Ovary (tissue), 9 donors: ENCODE measurements around the gene MTAP. TPM values are rescaled to one million over a fixed set of nuclear protein-coding genes. Genes with fewer than 3 reads are reported as not detected.

Source experiments
- DNase-seq, 5 donors: peaks; one replicate each; pipeline ENCODE4 v3.0.0-alpha.2; 2019 to 2020
- H3K27ac ChIP-seq, 2 donors: fragments of 200-600 bp; one replicate each; pipeline versions ENCODE4 v1.5.1 to v1.8.0; 2019 to 2022
- H3K27me3 ChIP-seq: fragments of 200-600 bp; one replicate; pipeline ENCODE4 v1.8.0; 2022
- H3K36me3 ChIP-seq: fragments of 200-600 bp; sonication (generic); one replicate; pipeline ENCODE4 v1.5.1; 2019
- H3K4me1 ChIP-seq: one replicate; pipeline ENCODE4 v1.8.1; 2013; ENCODE audit warnings: mild to moderate bottlenecking, moderate library complexity; ENCODE audit not compliant: insufficient read depth
- H3K4me3 ChIP-seq: fragments of 200-600 bp; sonication (generic); one replicate; pipeline ENCODE4 v1.5.1; 2017
- H3K9me3 ChIP-seq, 2 donors: fragments of 200-600 bp in 1 of 2; sonication (generic) in 1 of 2; one replicate each; pipeline versions ENCODE4 v1.5.1 to v1.8.1; 2013 to 2019; ENCODE audit warnings: mild to moderate bottlenecking in 1 of 2, moderate library complexity in 1 of 2
- EP300 ChIP-seq: sonication (generic); formaldehyde crosslinking; IDR thresholded peaks from one replicate; pipeline ENCODE4 v1.6.1; 2017; ENCODE audit warnings: antibody characterized with exemption
- POLR2A ChIP-seq: fragments of 450-650 bp; IDR thresholded peaks from one replicate; pipeline ENCODE4 v1.6.1; 2017; ENCODE audit warnings: antibody characterized with exemption, mild to moderate bottlenecking, moderate library complexity
- WGBS, 3 donors: extraction: QIAGEN DNeasy Blood & Tissue Kit in 1 of 3; methylation state at CpG; one replicate each; pipeline versions ENCODE4 v1.1.5 to v1.1.7; 2013 to 2017; 5-methylcytosine and 5-hydroxymethylcytosine counted together
- intact Hi-C, 4 donors: fragments of 100-400 bp; cut with DNase I; formaldehyde crosslinking; loops; one replicate each; pipeline versions ENCODE4 v1.11.0 to v1.15.1; 2022 to 2023
- polyA plus RNA-seq, 2 donors: library from polyadenylated mRNA; stranded (reverse); fragments of 200-250 nt in 1 of 2; fragments of 350-450 nt in 1 of 2; fragmentation: Illumina TruSeq in 1 of 2; extraction: RNeasy Lipid Tissue Mini Kit (QIAGEN cat#74804) in 1 of 2; gene quantifications; one replicate each; pipeline ENCODE4 v1.2.3, GENCODE V29; 2013 to 2014
- total RNA-seq, 7 donors: library from RNA; depleted of rRNA in 2 of 7; stranded (reverse); fragments of >200 nt in 2 of 7; fragmentation: NEBNext Ultra II Directional in 3 of 7; extraction: Animal tissue kit (Norgen Biotek cat#: 25700) in 3 of 7; gene quantifications; one replicate each; pipeline versions ENCODE4 v1.1.0 to v1.2.4, GENCODE V29; 2016 to 2023
- TF ChIP-seq, protein P1 (sequence below), 3 donors: fragments of 450-650 bp in 2 of 3; fragments of 200-600 bp in 1 of 3; IDR thresholded peaks; one replicate each; pipeline versions ENCODE4 v1.5.1 to v1.8.0; 2016 to 2022; ENCODE audit warnings: antibody characterized with exemption in 3 of 3, mild to moderate bottlenecking in 1 of 3
- donor health status: DM: no; HTN: no; CAD: no; lungs with moderate emphysema.
- donor health status: DM: no; HTN: no; CAD: no.
- donor health status: Bipolar disorder and iron deficiency.
- donor health status: DM: yes; HTN: yes; CAD: no.
- donor health status: DM: no; HTN: no; CAD: no.
- donor health status: DM: yes; HTN: yes; CAD: no.

Gene MTAP
- total and polyA plus RNA-seq, 9 donors: 12.2 to 43.3 (median 34.0) TPM

GRCh38 chr9:21804791-21805190 is 2.4 kb downstream of the MTAP start:
- no peak for DNase-seq
- Histone ChIP-seq H3K36me3 (no peaks in the 10 kb centered on the region), H3K9me3 (no peaks in the 10 kb centered on the region), H3K4me3 (no peak overlapping the region), H3K27ac (no peak overlapping the region), H3K27me3 (no peaks in the 10 kb centered on the region), H3K4me1 (peaks cover 4% of the 10 kb centered on the region)
- intact Hi-C loops: no loop called here
- TF ChIP-seq, protein P1, sequence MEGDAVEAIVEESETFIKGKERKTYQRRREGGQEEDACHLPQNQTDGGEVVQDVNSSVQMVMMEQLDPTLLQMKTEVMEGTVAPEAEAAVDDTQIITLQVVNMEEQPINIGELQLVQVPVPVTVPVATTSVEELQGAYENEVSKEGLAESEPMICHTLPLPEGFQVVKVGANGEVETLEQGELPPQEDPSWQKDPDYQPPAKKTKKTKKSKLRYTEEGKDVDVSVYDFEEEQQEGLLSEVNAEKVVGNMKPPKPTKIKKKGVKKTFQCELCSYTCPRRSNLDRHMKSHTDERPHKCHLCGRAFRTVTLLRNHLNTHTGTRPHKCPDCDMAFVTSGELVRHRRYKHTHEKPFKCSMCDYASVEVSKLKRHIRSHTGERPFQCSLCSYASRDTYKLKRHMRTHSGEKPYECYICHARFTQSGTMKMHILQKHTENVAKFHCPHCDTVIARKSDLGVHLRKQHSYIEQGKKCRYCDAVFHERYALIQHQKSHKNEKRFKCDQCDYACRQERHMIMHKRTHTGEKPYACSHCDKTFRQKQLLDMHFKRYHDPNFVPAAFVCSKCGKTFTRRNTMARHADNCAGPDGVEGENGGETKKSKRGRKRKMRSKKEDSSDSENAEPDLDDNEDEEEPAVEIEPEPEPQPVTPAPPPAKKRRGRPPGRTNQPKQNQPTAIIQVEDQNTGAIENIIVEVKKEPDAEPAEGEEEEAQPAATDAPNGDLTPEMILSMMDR (IDR thresholded peaks at IDR 0.05): no peak
- TF ChIP-seq POLR2A (no peak), EP300 (no peak)

DNA sequence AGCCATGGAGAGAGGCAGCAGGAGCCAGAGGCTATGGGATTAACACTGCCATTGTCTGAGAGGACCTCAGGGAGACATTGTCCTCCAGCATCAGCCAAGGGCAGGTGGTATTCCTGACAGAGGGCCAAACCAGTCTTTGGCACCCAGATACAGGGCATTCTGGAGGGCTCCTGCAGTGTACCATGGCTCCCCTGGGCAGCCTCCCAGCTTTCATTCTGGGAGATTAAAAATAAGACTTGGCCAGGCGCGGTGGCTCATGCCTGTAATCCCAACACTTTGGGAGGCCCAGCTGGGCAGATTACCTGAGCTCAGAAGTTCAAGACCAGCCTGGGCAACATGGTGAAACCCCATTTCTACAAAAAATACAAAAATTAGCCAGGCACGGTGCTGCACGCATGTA is 4.2 kb downstream of the MTAP start:
- no peak overlapping the region for H3K4me3 ChIP-seq
- DNase-seq: no peak
- peaks cover 2% of the 10 kb centered on the region for H3K4me1 ChIP-seq
- no peaks in the 10 kb centered on the region for H3K36me3 ChIP-seq
- no peaks in the 10 kb centered on the region for H3K27me3 ChIP-seq
- intact Hi-C loops: no loop called here
- no peak overlapping the region for H3K27ac ChIP-seq
- 92 to 95% (median 94%) methylated on average over 4 of the region's 4 CpGs for WGBS, 3 donors
- TF ChIP-seq, protein P1 (IDR thresholded peaks at IDR 0.05): no peak
- TF ChIP-seq POLR2A (no peak), EP300 (no peak)
- no peaks in the 10 kb centered on the region for H3K9me3 ChIP-seq

DNA sequence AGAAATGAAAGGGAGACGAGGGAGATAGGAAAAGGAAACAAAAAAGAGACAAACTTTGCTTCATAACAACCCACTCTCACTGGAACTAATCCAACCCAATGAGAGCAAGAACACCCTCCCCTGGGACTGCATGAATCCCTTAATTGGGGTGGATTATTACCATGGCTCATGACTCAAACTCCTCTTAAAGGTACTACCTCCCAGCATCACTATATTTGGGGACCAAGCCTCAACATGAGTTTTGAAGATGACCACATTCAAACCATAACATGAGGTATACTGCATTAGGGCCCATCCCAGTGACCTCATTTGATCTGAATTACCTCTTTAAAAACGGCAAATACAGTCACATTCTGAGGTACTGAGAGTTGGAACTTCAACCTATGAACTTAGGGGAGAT is 8.0 kb downstream of the MTAP start:
- peaks cover 3% of the 10 kb centered on the region for H3K4me1 ChIP-seq
- no peak overlapping the region for H3K27ac ChIP-seq
- no peaks in the 10 kb centered on the region for H3K27me3 ChIP-seq
- H3K4me3 ChIP-seq: no peak overlapping the region
- no peaks in the 10 kb centered on the region for H3K9me3 ChIP-seq
- intact Hi-C loops: loop anchor here in 3 of 4 donors (5.0 to 10.0 kb wide), 2 partner anchors 417 to 424 kb away; no protein-coding TSS in a partner anchor
- TF ChIP-seq EP300: no peak
- TF ChIP-seq POLR2A: no peak
- TF ChIP-seq, protein P1 (IDR thresholded peaks at IDR 0.05): no peak
- WGBS, 3 donors: 33 to 36% (median 36%) methylated on average over 2 of the region's 2 CpGs
- no peaks in the 10 kb centered on the region for H3K36me3 ChIP-seq
- no peak for DNase-seq

DNA sequence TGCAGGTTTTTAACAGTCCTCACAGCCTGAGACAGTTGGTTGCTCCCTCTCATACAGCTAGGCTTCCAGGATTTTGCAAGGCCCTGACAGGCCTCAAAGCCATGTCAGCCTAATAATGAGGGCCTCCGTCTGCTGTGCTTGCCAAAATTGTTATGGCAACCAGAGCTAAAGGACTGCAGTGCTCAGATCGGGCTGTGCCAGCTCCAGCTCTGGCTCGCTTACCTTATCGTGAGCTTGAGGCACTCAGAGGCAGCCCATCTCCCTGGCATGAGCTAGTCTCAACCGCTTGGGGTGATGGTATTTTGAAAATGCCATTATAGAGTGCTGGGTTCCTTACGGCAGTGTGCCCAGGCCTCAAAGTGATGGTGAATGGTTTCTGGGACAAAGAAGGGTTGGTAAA is 8.4 kb downstream of the MTAP start:
- Histone ChIP-seq H3K27me3 (no peaks in the 10 kb centered on the region), H3K36me3 (no peaks in the 10 kb centered on the region), H3K27ac (no peak overlapping the region), H3K4me1 (peaks cover 3% of the 10 kb centered on the region), H3K4me3 (no peak overlapping the region), H3K9me3 (no peaks in the 10 kb centered on the region)
- no peak for DNase-seq
- intact Hi-C loops: loop anchor here in 3 of 4 donors (5.0 to 10.0 kb wide), 2 partner anchors 416 to 424 kb away; no protein-coding TSS in a partner anchor
- 80 to 85% (median 83%) methylated on average over 6 of the region's 6 CpGs for WGBS, 3 donors
- no peak for TF ChIP-seq POLR2A

DNA sequence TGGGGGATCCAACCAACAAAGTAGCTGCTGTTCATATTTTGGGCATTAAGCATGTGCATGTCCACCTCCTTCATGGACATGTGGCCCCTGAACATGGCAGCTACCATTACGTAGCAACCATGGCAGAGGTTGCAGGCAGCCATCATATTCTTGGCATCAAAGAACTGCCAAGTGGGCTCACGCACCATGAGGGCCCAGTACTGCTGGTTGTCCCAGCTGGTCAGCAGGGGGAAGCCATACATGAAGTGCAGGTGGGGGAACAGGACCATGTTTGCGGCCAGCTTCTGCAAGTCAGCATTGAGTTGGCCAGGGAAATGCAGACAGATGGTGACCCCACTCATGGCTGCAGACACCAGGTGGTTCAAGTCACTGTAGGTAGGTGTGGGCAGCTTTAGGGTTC is 9.5 kb downstream of the MTAP start:
- Histone ChIP-seq H3K4me3 (no peak overlapping the region), H3K36me3 (no peaks in the 10 kb centered on the region), H3K27ac (no peak overlapping the region), H3K27me3 (no peaks in the 10 kb centered on the region), H3K9me3 (no peaks in the 10 kb centered on the region), H3K4me1 (peaks cover 3% of the 10 kb centered on the region)
- 82 to 91% (median 86%) methylated on average over 3 of the region's 3 CpGs for WGBS, 3 donors
- DNase-seq: no peak
- TF ChIP-seq POLR2A (no peak), EP300 (no peak)
- TF ChIP-seq, protein P1 (IDR thresholded peaks at IDR 0.05): no peak
- intact Hi-C loops: loop anchor here in 3 of 4 donors (5.0 to 10.0 kb wide), 2 partner anchors 415 to 423 kb away; no protein-coding TSS in a partner anchor
